Hair follicle dermal papilla cell (primary cell): Measurements from ENCODE around the gene NPIPB4. TPM values are rescaled to one million over a fixed set of nuclear protein-coding genes. Genes with fewer than 3 reads are reported as not detected.

Experiments used
- small RNA-seq: library from RNA; depleted of rRNA; stranded (forward); fragments of <200 nt; gene quantifications from one replicate; pipeline ENCODE3, GENCODE V24; 2012
- total RNA-seq: library from RNA; depleted of rRNA; stranded (reverse); fragments of >200 nt; gene quantifications from 2 replicates; pipeline ENCODE4 v1.2.3, GENCODE V29; 2012

NPIPB4 gene
- total RNA-seq, result 30.4 and 56.1 TPM in 2 replicates

DNA sequence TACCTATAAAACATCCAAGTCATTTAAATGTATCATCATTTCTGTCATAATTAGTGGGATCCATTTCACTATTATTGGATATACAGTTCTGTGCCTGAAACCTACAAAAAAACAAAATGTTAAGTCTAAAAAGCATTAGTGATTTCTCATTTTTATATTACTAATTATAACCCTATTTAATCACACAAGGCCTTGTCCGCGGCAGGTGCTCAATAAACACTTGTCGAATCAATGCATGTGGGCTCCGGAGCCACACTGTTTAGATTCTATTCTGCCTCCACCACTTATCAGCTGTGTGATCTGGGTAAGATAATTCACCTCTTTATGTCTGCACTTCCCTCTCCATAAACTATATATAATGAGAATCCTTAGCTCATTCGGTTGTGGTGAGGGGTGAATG, at the start of gene NPIPB4:
Gene NPIPB4 (minus strand): TSS at position 101 of the 400 bp plus-strand sequence. CDS start 378 bp downstream, outside the sequence.

Small RNAs within 50 kb of the gene (small RNA-seq; reads per million reads assigned to genes)
- gene AC092375.3, result not detected

Other genes starting within 250 kb of the NPIPB4 start
- gene IGSF6, start 205.1 kb downstream of the NPIPB4 start, total RNA-seq, result not detected in 2 replicates
- gene OTOA, start 193.8 kb downstream of the NPIPB4 start, total RNA-seq, result 0.16 and 0.36 TPM in 2 replicates
- gene UQCRC2, start 95.6 kb upstream of the NPIPB4 start, total RNA-seq, result 139 and 142 TPM in 2 replicates
- gene PDZD9, start 143.4 kb upstream of the NPIPB4 start, total RNA-seq, result not detected in 2 replicates
- 16.0 and 21.1 TPM in 2 replicates for gene MOSMO, start 150.4 kb upstream of the NPIPB4 start, total RNA-seq
- 0.24 and 0.32 TPM in 2 replicates for gene VWA3A, start 234.8 kb upstream of the NPIPB4 start, total RNA-seq